ENCODE measurements around the gene GLT1D1.

GLT1D1 gene

GRCh38 chr12:128863957-128864356, 10.7 kb downstream of the GLT1D1 start:
- H3K9me3 ChIP-seq (replicated peaks in 1 of 11) = peaks cover 0 to 17% (median 3%) of the 10 kb centered on the region in 11 experiments; a peak in 5 of 22 replicates
- no peak for TF ChIP-seq Cebpa-rat (IDR thresholded peaks at IDR 0.05)
- peaks cover 0 to 45% (median 4%) of the 10 kb centered on the region in 11 experiments; a peak in 9 of 22 replicates for H3K36me3 ChIP-seq
- H3K27me3 ChIP-seq = no peaks in the 10 kb centered on the region
- peak overlapping the region in 1 of 11 experiments; percentile 9; a peak in 1 of 22 replicates for H3K9ac ChIP-seq
- H4K20me1 ChIP-seq = peaks cover 0 to 10% (median 0%) of the 10 kb centered on the region in 11 experiments; a peak in 2 of 22 replicates
- H3K4me2 ChIP-seq = peak overlapping the region in 3 of 11 experiments; percentile 11 to 34 (median 13); a peak in 1 of 22 replicates
- H3K4me1 ChIP-seq = peaks cover 0 to 23% (median 10%) of the 10 kb centered on the region in 10 experiments; a peak in 11 of 20 replicates
- no peak overlapping the region for H3K27ac ChIP-seq
- no peak overlapping the region for H3K4me3 ChIP-seq

GRCh38 chr12:128864516-128865186, 11.4 kb downstream of the GLT1D1 start:
- H3K4me1 ChIP-seq = peaks cover 0 to 23% (median 10%) of the 10 kb centered on the region in 10 experiments; a peak in 11 of 20 replicates
- peaks cover 0 to 10% (median 0%) of the 10 kb centered on the region in 11 experiments; a peak in 3 of 22 replicates for H3K9me3 ChIP-seq (replicated peaks in 1 of 11)
- peaks cover 0 to 10% (median 0%) of the 10 kb centered on the region in 11 experiments; a peak in 2 of 22 replicates for H4K20me1 ChIP-seq
- peaks cover 0 to 47% (median 0%) of the 10 kb centered on the region in 11 experiments; a peak in 9 of 22 replicates for H3K36me3 ChIP-seq
- no peak for TF ChIP-seq Cebpa-rat (IDR thresholded peaks at IDR 0.05)
- peak overlapping the region in 1 of 11 experiments; percentile 9; a peak in 2 of 22 replicates for H3K9ac ChIP-seq
- no peak overlapping the region for H3K4me3 ChIP-seq
- peak overlapping the region in 4 of 11 experiments; percentile 9 to 34 (median 12); a peak in 5 of 22 replicates for H3K4me2 ChIP-seq
- no peak overlapping the region for H3K27ac ChIP-seq
- H3K27me3 ChIP-seq = no peaks in the 10 kb centered on the region

DNA sequence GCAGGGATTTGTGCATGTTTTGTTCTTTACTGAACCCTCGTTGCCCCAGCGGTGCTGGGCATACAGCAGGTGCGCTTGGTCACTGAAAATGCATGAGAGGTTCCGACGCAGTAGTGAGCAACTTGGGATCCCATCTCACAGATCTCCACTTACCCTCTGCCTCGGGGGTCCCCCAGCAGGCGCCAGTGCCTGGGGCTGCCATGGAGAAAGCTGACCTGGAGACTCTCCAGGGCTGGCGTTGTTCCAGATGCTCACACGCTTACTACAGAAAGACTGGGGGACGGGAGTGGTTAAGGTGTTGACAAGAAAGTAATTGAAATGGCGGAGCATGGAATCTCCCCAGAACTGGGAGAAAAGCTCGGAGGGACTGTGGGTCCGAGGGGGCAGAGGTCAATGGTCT, 14.2 kb downstream of the GLT1D1 start:
- no peak overlapping the region for H3K27ac ChIP-seq
- no peak overlapping the region for H3K9ac ChIP-seq
- no peak overlapping the region for H3K4me3 ChIP-seq
- H3K27me3 ChIP-seq = no peaks in the 10 kb centered on the region
- H3K36me3 ChIP-seq = peaks cover 0 to 28% (median 0%) of the 10 kb centered on the region in 11 experiments; a peak in 7 of 22 replicates
- no peak for TF ChIP-seq Cebpa-rat (IDR thresholded peaks at IDR 0.05)
- H3K4me1 ChIP-seq = peaks cover 0 to 14% (median 10%) of the 10 kb centered on the region in 10 experiments; a peak in 11 of 20 replicates
- no peak overlapping the region for H3K4me2 ChIP-seq
- peaks cover 0 to 9% (median 0%) of the 10 kb centered on the region in 11 experiments; a peak in 2 of 22 replicates for H3K9me3 ChIP-seq (replicated peaks in 1 of 11)
- peaks cover 0 to 10% (median 0%) of the 10 kb centered on the region in 11 experiments; a peak in 2 of 22 replicates for H4K20me1 ChIP-seq

GRCh38 chr12:128871516-128871892, 18.2 kb downstream of the GLT1D1 start:
- no peaks in the 10 kb centered on the region for H3K27me3 ChIP-seq
- no peaks in the 10 kb centered on the region; a peak in 1 of 20 replicates for H3K4me1 ChIP-seq
- no peak overlapping the region for H3K9ac ChIP-seq
- H3K9me3 ChIP-seq (replicated peaks in 1 of 11) = peaks cover 18 to 40% (median 23%) of the 10 kb centered on the region in 11 experiments
- H3K4me2 ChIP-seq = no peak overlapping the region
- H3K36me3 ChIP-seq = peaks cover 7 to 44% (median 16%) of the 10 kb centered on the region in 11 experiments; a peak in 21 of 22 replicates
- no peak overlapping the region for H3K27ac ChIP-seq
- H3K4me3 ChIP-seq = no peak overlapping the region
- no peak for TF ChIP-seq Cebpa-rat (IDR thresholded peaks at IDR 0.05)
- no peaks in the 10 kb centered on the region for H4K20me1 ChIP-seq

DNA sequence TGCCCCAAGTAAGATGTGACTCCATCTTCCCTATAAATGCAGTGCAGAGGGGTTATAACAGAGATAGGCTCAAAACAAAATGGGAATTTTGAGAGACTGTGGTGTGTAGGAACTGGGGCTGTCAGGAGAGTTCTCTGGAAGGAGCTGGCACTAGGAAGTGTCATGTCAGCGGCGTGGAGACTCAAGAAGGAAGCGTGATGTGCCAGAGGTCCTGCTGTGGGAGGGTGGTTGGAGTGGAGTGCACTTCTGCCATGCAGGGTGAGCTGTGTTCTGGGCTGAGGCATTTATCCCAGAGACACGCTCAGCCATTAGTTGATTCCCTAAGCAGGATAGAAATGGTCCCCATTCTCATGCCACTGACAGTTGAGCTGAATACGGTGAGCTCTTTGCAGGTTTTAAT, 19.0 kb downstream of the GLT1D1 start:
- Histone ChIP-seq H3K4me1 (no peaks in the 10 kb centered on the region; a peak in 1 of 20 replicates), H3K4me2 (no peak overlapping the region), H3K9me3 (replicated peaks in 1 of 11) (peaks cover 26 to 48% (median 31%) of the 10 kb centered on the region in 11 experiments), H3K4me3 (no peak overlapping the region), H4K20me1 (no peaks in the 10 kb centered on the region), H3K27ac (no peak overlapping the region), H3K36me3 (peaks cover 12 to 52% (median 24%) of the 10 kb centered on the region in 11 experiments; a peak in 21 of 22 replicates), H3K27me3 (no peaks in the 10 kb centered on the region), H3K9ac (no peak overlapping the region)
- no peak for TF ChIP-seq Cebpa-rat (IDR thresholded peaks at IDR 0.05)

GRCh38 chr12:128876559-128876958, 23.3 kb downstream of the GLT1D1 start:
- Histone ChIP-seq H4K20me1 (no peaks in the 10 kb centered on the region), H3K4me1 (no peaks in the 10 kb centered on the region), H3K36me3 (peaks cover 20 to 72% (median 58%) of the 10 kb centered on the region in 11 experiments), H3K9me3 (replicated peaks in 1 of 11) (peaks cover 40 to 60% (median 45%) of the 10 kb centered on the region in 11 experiments), H3K27ac (no peak overlapping the region), H3K27me3 (no peaks in the 10 kb centered on the region), H3K4me3 (peak overlapping the region in 5 of 10 experiments; percentile 4 to 38 (median 22); a peak in 3 of 20 replicates), H3K9ac (no peak overlapping the region), H3K4me2 (no peak overlapping the region)
- no peak for TF ChIP-seq Cebpa-rat (IDR thresholded peaks at IDR 0.05)

- H3K4me3 ChIP-seq = no peak overlapping the region
- no peaks in the 10 kb centered on the region for H3K4me1 ChIP-seq
- no peaks in the 10 kb centered on the region for H4K20me1 ChIP-seq
- no peak overlapping the region for H3K27ac ChIP-seq
- H3K36me3 ChIP-seq = peaks cover 20 to 68% (median 55%) of the 10 kb centered on the region in 11 experiments
- TF ChIP-seq Cebpa-rat (IDR thresholded peaks at IDR 0.05) = no peak
- H3K9ac ChIP-seq = no peak overlapping the region
- peaks cover 32 to 38% (median 36%) of the 10 kb centered on the region in 11 experiments for H3K9me3 ChIP-seq (replicated peaks in 1 of 11)
- no peaks in the 10 kb centered on the region for H3K27me3 ChIP-seq
- H3K4me2 ChIP-seq = no peak overlapping the region
These were observed 26.9 kb downstream of the GLT1D1 start for GRCh38 chr12:128879898-128880764.

- Histone ChIP-seq H4K20me1 (no peaks in the 10 kb centered on the region), H3K9me3 (replicated peaks in 1 of 11) (no peaks in the 10 kb centered on the region), H3K27me3 (no peaks in the 10 kb centered on the region), H3K4me3 (no peak overlapping the region), H3K9ac (no peak overlapping the region), H3K4me1 (no peaks in the 10 kb centered on the region), H3K36me3 (peaks cover 0 to 78% (median 26%) of the 10 kb centered on the region in 11 experiments; a peak in 14 of 22 replicates), H3K4me2 (no peak overlapping the region), H3K27ac (no peak overlapping the region)
- TF ChIP-seq Cebpa-rat (IDR thresholded peaks at IDR 0.05) = no peak
These were observed 38.6 kb downstream of the GLT1D1 start for GRCh38 chr12:128891856-128892255.

All from BLaER1 treated with 17β-estradiol and CSF1 and Interleukin-3, amounts not matched to agents 10 nM and 100 nM (cell line).